LNCaP clone FGC (cell line): ENCODE data around the gene HK3.
A peak's percentile ranks its signal among the peaks of the same experiment; 100 is the strongest.

Source experiments
- DNase-seq: peaks from one replicate; pipeline ENCODE4 v3.0.0-alpha.2; 2011; ENCODE audit warnings: low read depth
- H3K4me3 ChIP-seq: 2 replicates; pipeline ENCODE4 v1.5.1; 2011; ENCODE audit warnings: mild to moderate bottlenecking, low read depth, low read length, control low read depth
- CTCF ChIP-seq: IDR thresholded peaks from 2 replicates; pipeline ENCODE4 v1.5.1; 2012; ENCODE audit warnings: mild to moderate bottlenecking; ENCODE audit not compliant: control insufficient read depth, insufficient read depth; ENCODE audit errors: extremely low read depth

Gene HK3

GRCh38 chr5:176935017-176935416 is 35.9 kb upstream of the HK3 start:
- H3K4me3 ChIP-seq, result no peak overlapping the region
- DNase-seq, result no peak
- TF ChIP-seq CTCF, result no peak

GRCh38 chr5:176934309-176934930 is 35.3 kb upstream of the HK3 start:
- no peak overlapping the region for H3K4me3 ChIP-seq
- TF ChIP-seq CTCF, result no peak
- no peak for DNase-seq

- TF ChIP-seq CTCF, result no peak
- no peak overlapping the region for H3K4me3 ChIP-seq
- no peak for DNase-seq
These were observed 30.5 kb upstream of the HK3 start for GRCh38 chr5:176929654-176930053.

GRCh38 chr5:176927562-176927961 is 28.4 kb upstream of the HK3 start:
- DNase-seq, result no peak
- H3K4me3 ChIP-seq, result no peak overlapping the region
- no peak for TF ChIP-seq CTCF

GRCh38 chr5:176922817-176923216 is 23.7 kb upstream of the HK3 start:
- TF ChIP-seq CTCF, result no peak
- peak; percentile 74 for DNase-seq

GRCh38 chr5:176921714-176922113 is 22.6 kb upstream of the HK3 start:
- DNase-seq, result no peak
- no peak for TF ChIP-seq CTCF
- H3K4me3 ChIP-seq, result no peak overlapping the region

More at GRCh38 chr5:176922817-176923216, 23.7 kb upstream of the HK3 start:
- H3K4me3 ChIP-seq, result no peak overlapping the region

- no peak for TF ChIP-seq CTCF
- no peak overlapping the region for H3K4me3 ChIP-seq
- DNase-seq, result no peak
These were observed 19.5 kb upstream of the HK3 start for GRCh38 chr5:176918613-176919012.
